GM12874 (cell line): ENCODE data around the gene PPBP.

ENCODE experiments used
- CTCF ChIP-seq: IDR thresholded peaks from 2 replicates; pipeline ENCODE4 v1.5.1; 2011; ENCODE audit warnings: low read depth, mild to moderate bottlenecking, control low read depth, low read length, moderate library complexity; ENCODE audit not compliant: insufficient read depth

The PPBP gene

GRCh38 chr4:73970011-73970410 lies 18.0 kb downstream of the PPBP start:
- no peak for TF ChIP-seq CTCF

DNA sequence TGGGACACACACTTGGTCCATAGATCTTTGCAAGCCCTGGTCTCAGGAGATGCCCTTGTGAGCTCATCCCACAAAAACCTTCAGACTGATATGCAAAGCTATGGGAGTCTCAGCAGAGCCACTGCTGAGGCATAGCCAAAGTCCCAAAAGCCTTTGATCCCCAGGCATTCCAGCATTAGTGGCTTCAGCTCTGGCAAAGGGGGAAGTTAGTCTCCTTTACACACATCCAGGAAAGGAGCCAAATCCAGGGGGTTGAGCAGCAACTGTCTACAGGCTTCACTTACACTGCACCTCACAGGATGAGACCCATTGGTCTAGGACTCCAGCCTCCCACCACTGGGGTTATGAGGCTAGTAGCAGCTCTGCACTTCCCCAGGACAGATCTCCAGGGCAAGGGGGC lies 20.1 kb downstream of the PPBP start:
- no peak for TF ChIP-seq CTCF

DNA sequence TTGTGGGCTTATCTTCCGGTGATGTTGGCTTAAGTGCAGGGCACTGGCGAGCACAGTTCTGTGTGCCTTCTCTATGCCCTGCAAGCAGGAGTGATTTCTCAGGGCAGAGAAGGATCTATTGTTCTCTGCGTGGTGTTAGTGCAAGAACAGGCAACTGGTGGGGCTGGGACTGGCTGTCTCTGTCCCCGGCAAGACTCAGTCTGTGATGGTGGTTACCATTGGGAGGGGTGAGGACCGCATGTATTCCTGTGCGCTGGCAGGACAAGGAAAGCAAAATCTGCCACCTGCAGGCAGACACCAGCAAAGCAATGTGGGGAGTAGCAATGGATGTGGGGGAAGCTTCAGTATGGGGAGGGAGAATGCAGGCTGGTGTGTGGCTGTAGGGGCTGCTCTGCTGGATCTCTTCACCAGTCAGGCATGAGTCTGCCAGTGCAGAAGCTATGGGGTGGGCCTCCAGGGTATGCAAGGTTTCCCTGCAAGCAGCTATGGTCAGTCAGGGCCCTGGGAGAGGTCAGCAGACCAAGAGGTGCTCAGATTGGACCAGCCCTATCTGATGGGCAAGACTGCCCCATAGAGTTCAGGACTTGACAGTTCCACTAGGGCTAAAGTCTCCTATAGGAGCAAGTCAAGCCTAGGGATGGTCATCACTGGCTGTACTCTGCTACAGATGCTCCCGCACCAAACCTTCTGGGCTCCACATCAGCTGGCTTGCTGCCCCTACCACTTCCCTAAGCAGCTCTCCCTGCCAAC lies 23.0 kb downstream of the PPBP start:
- no peak for TF ChIP-seq CTCF

- no peak for TF ChIP-seq CTCF
Observed at GRCh38 chr4:73962724-73963123, 25.3 kb downstream of the PPBP start.

DNA sequence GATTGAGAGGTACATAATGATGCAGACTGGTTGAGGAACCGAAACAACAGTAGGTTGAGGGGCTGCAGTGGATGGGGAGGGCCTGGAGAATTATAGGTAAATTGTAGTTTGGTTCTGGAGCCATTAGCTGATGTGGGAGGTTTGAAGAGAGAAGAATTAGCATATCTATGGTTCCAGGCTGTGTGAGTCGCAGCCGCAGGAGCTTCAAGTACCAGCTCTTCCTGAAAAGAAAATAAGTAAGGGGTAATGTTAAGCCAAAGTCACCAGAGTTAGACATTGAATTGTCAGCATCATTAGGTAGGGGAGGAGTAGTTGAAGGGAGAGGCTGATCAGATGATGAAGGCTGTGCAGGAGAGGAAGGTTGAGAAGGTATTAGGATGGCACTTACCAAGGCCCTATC lies 35.6 kb downstream of the PPBP start:
- TF ChIP-seq CTCF: no peak

DNA sequence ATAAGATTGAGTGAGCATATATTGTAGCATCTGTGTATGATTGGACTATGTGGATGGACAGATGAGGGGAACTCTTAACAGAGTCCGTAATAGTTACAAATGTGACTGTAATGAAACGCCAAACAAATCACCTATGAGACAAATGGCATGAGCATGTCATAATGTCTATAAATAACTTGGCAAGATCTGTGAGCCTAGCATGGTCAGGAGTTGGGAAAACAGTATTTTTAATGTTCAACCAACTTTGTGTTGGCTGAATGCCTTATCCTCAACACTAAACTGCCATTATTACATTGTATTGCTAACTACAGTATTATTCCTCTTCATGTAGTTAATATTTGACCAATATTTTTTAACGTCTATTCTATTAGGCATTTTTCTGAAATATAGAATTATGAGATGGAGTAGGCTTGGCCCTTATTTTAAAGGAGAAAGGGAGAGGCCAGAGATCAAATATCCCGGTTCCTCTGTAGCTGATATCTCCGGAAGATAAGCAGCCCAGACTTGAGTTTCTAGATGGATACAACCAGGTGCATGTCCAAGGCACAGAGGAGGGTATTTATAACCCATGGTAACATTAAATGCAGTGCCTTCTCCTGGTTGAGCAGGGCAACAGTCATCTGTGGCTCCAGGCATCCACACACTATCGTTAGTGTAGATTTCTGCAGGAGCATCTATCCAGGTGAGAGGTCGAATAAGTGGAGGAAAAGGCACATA lies 38.8 kb downstream of the PPBP start:
- TF ChIP-seq CTCF: no peak

- no peak for TF ChIP-seq CTCF
Observed at GRCh38 chr4:73948291-73948690, 39.7 kb downstream of the PPBP start.
